GM03348 (cell line): ENCODE data around the gene CAPN8.
A peak's percentile ranks its signal among the peaks of the same experiment; 100 is the strongest.

Experiments used
- DNase-seq: peaks from one replicate; pipeline ENCODE4 v3.0.0; 2012; ENCODE audit warnings: low spot score

The CAPN8 gene

DNA sequence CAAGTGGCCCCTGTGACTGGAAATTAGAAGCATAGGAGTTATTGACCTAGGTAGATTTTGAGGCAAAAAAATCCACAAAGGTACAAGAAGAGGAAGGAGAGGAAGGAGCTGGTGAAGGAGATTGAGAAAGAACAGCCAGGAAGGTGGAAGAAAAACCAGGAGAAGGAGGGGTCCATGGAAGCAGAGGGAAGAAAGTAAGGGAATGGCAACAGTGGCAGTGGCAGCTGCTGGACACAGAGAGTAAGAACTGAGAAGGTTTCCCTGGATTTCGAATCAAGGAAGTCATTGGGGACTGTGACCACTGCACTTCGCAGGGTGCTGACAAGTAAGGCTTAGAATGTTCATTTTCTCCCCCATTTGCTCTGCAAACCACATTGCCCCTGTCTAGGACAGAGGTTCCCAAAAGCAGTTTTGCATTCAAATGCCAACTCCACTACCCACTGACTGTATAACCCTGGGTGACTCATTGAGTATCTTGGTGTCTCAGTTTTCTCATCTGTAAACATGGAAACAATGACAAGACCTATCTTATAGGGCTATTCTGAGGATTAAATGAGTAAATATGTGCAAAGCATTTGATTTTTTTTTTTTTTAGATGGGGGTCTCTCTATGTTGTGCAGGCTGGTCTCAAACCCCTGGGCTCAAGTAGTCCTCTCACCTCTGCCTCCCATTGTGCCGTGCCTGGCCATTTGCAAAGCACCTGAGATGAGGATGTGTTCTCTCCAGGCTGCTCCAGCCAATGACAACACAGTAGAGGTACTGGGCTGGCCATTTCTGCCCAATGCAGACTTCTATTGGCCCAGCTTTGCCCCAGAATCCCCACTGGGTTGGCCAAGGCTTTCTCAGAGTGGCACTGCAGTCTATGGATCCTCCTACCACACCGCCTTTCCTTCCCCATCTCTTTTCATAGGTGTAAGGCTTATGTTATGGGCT, 37.5 kb upstream of the CAPN8 start:
- peak; percentile 31 for DNase-seq

GRCh38 chr1:223700942-223701637, 35.6 kb upstream of the CAPN8 start:
- DNase-seq, result peak; percentile 86

GRCh38 chr1:223700388-223700918, 35.0 kb upstream of the CAPN8 start:
- peak; percentile 61 for DNase-seq

- no peak for DNase-seq
These were observed 30.4 kb upstream of the CAPN8 start for GRCh38 chr1:223695941-223696340.

- no peak for DNase-seq
These were observed 29.6 kb upstream of the CAPN8 start for GRCh38 chr1:223695014-223695548.

DNA sequence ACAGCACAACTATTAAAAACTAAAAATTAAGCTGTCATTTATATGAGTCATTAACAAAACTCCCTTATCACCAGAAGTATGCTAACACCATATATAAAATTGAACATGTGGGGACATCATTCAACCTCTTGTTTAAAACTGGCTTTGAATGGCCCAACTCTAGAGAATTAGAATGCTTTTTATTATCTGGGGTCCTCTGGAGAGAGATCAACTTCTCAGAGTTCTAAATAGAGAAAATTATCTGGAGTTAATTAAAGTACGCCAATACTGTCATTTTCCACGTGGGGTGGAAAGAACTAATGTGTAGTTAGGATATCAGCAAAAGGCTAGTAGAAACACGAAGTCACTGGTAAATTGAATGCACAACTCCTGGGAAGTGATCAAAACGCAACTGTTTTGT, 25.6 kb upstream of the CAPN8 start:
- no peak for DNase-seq

- DNase-seq, result no peak
These were observed 18.9 kb upstream of the CAPN8 start for GRCh38 chr1:223684488-223684792.

DNA sequence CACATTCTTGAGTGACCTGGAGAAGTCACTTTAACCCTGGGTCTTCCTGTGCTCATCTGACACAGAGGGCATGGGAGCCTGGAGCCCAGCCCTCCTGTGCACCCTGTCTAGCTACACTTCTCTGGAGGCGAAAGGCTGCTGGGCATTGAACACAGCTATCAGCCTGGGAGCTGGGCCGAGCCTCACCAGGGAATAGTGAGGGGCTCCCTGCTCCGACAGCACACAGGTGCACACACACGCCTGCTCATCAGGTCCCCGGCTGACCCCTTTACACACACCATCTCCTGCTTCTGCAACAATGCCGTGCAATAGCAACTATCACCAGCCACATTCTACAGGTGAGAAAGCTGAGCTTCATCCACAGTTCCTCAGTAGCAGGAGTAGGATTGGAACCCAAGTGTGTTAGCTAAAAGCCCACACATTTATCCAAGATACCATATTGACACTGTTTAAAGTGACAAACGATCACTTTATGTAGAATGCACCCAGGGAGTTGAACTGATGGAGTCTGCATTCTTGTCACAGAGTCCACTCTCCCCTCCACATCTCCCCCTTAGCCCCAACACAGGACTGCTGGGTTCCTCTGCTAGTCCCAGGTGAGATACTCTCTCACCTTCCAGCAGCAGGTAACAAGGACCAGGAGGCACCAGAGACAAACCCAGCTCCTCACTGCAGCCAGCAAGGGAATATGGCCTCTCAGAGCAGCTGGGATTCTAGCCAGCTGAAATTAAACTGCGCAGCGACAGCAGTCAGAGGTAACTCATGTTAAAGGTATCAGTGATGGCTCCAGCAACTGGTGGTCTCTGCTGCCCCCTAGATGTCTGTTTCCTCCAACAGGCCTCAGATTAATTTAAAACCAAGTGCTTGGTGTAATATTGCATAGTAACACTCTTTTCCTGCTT, 18.3 kb upstream of the CAPN8 start:
- DNase-seq, result peak; percentile 56

GRCh38 chr1:223682502-223682901, 17.0 kb upstream of the CAPN8 start:
- DNase-seq, result no peak

DNA sequence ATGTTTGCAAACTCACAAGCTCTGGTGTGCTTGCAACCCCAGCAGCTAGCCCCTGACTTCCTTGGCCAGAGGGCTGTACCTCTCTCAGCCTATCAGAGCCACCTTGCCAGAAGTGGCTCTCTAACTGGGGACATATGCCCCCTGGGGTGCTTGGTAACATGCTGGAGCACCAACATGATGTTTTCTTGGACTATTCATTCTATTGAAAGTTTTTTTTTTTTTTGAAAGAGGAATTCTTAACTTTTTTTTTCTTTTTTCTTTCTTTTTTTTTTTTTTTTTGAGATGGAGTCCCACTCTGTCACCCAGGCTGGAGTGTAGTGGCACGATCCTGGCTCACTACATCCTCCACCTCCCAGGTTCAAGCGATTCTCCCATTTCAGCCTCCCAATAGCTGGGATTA, 14.7 kb upstream of the CAPN8 start:
- no peak for DNase-seq

DNA sequence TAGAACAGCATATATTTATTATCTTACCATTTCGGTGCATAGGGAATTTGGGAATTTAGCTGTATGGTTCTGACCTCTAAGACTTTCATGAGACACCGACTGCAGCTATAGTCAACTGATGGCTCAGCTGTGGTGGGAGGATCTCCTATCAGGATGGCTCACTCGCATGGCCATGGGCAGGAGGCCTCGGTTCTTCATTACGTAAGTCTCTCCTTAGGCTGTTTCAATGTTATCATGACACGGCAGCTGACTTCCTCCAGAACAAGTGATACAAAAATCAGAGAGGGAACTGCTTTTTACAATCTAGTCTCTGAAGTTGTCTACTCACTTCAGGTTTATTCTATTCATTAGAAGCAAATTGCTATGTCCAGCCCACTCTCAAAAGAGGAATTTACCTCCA, 13.3 kb upstream of the CAPN8 start:
- DNase-seq, result no peak

- DNase-seq, result no peak
These were observed 8.8 kb upstream of the CAPN8 start for GRCh38 chr1:223674119-223674890.

DNA sequence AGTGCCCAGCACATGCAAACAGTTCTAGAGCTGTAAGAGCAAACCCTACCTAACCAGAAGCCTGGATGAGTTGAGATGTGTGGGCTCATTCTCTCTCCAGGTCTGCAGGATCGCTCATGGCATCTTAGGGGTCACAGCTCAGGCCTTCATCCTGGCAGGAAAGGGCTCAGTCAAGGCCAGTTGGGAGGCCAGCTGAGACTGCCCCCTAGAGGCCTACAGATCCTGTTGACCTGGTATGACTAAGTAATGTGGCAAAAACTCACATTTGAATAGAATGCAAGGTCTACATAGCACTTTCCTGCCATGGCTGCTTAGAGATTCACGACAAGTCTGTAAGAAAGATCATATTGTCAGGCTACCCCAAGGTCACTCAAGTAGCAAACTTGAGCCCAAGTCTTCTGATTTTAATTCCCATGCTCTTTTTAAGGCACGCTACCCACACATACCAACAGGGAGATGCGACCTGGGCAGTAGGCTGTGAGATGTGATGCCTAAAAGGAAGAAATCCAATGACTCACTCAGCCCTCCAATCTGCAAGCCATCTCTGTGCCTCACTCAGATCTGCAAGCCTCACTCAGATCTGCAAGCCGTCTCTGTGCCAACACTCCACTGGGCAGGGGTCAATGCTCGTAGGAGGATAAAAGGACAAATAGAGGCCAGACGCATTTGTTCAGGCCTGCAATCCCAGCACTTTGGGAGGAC, 5.1 kb upstream of the CAPN8 start:
- peak; percentile 44 for DNase-seq

GRCh38 chr1:223669003-223669795, 3.7 kb upstream of the CAPN8 start:
- DNase-seq, result no peak

GRCh38 chr1:223667484-223668182, 2.1 kb upstream of the CAPN8 start:
- no peak for DNase-seq

- DNase-seq, result no peak
These were observed 1.4 kb downstream of the CAPN8 start for GRCh38 chr1:223664106-223664505.

DNA sequence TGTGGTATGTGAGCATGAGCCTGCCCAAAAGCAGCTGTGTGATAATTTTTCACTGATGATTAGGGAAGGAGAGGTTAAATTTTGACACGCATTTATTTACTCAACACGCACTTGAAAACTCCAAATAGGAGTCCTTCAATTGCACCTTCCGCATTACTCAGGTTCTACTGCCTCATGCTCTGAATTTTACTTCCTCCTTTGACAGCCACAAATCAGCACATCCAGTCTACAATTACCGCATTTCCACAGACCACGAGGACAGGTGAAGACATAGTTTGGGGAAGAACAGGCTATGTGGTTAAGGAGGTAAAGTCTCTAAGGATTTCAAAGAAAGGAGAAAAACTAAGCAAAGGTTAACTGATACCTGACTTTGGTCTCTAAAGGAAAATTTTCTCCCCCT, 2.6 kb downstream of the CAPN8 start:
- DNase-seq, result no peak

- no peak for DNase-seq
These were observed 5.8 kb downstream of the CAPN8 start for GRCh38 chr1:223659711-223660110.

DNA sequence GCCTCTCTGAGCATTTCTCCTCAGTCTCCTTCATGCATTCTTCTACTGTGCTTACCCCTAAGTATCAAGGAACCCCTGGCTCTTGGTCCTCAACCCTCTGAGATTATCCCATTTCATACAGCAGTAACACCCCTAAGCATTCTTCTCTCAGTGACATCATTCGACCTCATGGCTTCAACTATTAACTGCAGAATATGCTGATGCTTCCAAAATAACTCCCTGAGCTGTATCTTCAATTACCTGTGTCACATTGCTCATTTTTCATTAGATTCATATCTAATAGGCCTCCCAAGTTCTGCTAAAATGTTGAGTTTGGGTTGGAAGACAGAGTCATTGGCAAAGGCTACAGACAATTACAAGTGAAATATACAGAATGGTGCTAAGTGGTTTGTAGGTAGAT, 7.5 kb downstream of the CAPN8 start:
- no peak for DNase-seq
